GM12891 (cell line): ENCODE results near the gene ETFB.

Experiments used
- POLR2A ChIP-seq: IDR thresholded peaks from 2 replicates; pipeline ENCODE4 v1.6.1; 2011; ENCODE audit warnings: low read depth, low read length, control low read depth
- POLR2AphosphoS5 ChIP-seq: IDR thresholded peaks from 2 replicates; pipeline ENCODE4 v1.6.1; 2011; ENCODE audit warnings: low read depth, low read length, control low read depth
- SPI1 ChIP-seq: IDR thresholded peaks from 2 replicates; pipeline ENCODE4 v1.6.1; 2011; ENCODE audit warnings: low read depth, low read length, control low read depth
- TAF1 ChIP-seq: IDR thresholded peaks from 2 replicates; pipeline ENCODE4 v1.6.1; 2011; ENCODE audit warnings: low read depth, low read length, control low read depth

DNA sequence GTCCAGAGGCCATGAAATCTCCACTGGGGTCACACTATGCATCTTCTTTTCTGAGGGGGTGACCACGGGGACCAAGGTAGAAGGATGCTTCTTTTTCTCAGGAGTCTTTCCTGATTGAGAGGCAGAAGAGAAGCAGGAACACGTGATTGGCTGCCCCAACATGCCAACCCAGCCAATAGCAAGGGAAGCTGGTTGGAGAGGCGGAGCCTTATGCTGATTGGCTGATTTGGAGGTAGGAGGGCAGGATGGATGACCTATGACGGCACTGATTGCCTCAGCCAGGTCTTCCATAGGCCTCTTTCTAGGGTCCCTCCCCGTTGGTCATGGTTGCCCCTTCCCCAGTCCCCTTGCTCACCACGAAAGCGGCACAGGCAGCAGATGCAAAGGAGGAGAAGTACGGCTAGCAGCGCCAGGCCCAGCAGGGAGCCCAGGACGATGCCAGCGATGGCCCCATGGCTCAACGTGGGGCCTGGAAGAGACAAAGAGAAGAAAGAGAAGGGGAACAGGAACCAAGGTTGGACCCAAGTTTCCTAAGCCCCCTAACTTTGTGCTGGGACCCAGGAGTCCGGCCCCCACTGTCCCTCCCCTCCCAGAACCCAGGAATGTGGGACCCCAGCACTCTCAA lies 32.2 kb downstream of the ETFB start:
- TF ChIP-seq POLR2A (no peak), TAF1 (no peak), POLR2AphosphoS5 (no peak), SPI1 (no peak)
